KOPT-K1 (cell line): Measurements from ENCODE around the gene GTPBP1.

Experiments used
- H3K27ac ChIP-seq: fragments of 200-600 bp; sonication (generic); 2 replicates; pipeline ENCODE4 v1.5.1; 2016; ENCODE audit warnings: antibody characterized with exemption, mild to moderate bottlenecking, low read depth, low read length; ENCODE audit not compliant: poor library complexity, severe bottlenecking
- H3K36me3 ChIP-seq: fragments of 200-600 bp; sonication (generic); 2 replicates; pipeline ENCODE4 v1.5.1; 2017; ENCODE audit warnings: antibody characterized with exemption, mild to moderate bottlenecking, low read length, moderate library complexity; ENCODE audit not compliant: insufficient read depth
- H3K9me3 ChIP-seq: fragments of 200-600 bp; sonication (generic); 2 replicates; pipeline ENCODE4 v1.5.1; 2017; ENCODE audit warnings: antibody characterized with exemption, low read length, mild to moderate bottlenecking; ENCODE audit not compliant: insufficient read depth, poor library complexity, severe bottlenecking

The GTPBP1 gene

DNA sequence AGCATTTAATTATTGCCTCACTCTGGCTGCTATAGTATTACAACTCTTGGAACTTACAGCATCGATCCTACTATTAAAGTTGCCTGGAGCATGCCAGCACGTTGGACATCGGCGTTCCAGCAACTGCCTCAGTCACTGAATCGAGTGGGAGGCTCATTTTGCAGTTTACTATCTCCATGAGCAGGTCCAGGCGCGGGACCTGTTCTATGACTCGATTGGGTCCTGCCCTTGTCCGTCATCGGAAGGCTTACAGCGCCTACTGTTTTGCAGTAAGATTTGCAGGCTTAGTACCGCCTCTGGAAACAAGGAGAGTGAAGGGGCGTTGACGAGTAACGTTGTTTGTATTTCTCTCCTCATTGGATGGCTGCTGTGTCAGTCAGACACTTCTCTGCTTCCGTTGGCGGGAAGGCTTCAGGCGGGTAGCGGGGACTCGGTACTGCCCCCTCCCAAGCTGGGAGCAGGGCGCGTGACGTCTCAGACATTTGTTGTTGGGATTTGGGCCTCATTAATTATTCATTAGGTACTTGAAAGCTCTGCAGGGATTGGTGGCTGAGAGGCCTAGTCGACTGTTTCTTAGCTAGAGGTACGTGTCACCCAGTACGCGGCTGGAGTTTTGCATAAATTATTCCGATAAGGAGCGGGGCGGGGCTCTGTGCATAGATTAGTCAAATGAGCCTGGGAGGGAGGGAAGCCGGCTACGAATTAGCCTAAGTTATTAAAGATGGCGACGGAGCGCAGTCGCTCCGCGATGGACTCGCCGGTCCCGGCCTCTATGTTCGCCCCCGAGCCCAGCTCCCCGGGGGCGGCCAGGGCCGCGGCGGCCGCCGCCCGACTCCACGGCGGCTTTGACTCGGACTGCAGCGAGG is at the start of gene GTPBP1:
GTPBP1 (plus strand) TSS at position 710 of the 866 bp plus-strand sequence; CDS start at position 722, 12 bp downstream.
- Histone ChIP-seq H3K36me3 (peaks cover 20% of the 10 kb centered on the region), H3K9me3 (no peaks in the 10 kb centered on the region), H3K27ac (peak within 1 kb of the TSS; percentile 60)

DNA sequence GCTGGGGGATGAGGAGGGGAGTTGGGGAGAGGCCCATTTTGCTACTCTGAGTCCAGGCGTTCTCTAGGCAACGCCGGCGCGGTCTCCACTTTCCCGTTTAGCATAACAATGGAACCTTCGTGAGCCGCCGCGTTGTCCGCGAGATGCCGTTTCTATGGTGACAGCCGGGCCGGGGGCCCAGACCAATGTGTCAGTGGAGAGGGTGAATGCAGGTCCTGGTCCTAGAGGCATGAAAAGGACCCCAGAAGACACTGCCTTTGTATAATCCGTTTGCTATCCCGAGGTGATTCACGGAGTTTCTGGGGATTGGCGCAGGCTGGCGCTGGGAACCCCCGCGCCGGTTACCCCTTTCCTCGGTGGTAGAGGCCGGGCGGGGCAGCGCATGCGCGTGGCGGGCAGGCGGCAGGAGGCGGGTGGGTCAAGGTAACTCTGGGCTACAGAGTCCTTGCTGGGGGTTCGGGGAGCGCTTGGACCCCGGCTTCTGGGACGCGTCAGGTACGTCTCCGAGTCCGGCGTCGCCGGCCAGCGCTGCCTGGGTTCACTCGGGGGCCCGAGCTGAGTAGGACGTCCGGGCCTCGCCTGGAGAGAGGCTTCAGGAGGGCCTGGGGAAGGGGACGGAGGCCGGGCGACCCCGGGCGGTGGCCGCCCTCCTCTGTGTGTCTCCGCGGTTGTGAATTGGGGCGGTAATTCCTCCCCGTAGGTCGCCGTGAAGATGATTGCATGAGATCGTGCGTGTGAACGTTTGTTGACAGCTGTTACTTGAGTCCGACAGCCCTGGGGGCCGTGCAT is 49.3 kb upstream of the GTPBP1 start, which contains the start of the genes CBY1 and FAM227A:
CBY1 (plus strand) TSS at position 383 of the 789 bp plus-strand sequence. CDS start 11,417 bp downstream, outside the sequence.
FAM227A (minus strand) TSS at position 137 of the 789 bp plus-strand sequence. CDS start 6,224 bp downstream, outside the sequence.
- no peaks in the 10 kb centered on the region for H3K36me3 ChIP-seq
- H3K27ac ChIP-seq = peak within 1 kb of the TSS; percentile 89
- no peaks in the 10 kb centered on the region for H3K9me3 ChIP-seq

DNA sequence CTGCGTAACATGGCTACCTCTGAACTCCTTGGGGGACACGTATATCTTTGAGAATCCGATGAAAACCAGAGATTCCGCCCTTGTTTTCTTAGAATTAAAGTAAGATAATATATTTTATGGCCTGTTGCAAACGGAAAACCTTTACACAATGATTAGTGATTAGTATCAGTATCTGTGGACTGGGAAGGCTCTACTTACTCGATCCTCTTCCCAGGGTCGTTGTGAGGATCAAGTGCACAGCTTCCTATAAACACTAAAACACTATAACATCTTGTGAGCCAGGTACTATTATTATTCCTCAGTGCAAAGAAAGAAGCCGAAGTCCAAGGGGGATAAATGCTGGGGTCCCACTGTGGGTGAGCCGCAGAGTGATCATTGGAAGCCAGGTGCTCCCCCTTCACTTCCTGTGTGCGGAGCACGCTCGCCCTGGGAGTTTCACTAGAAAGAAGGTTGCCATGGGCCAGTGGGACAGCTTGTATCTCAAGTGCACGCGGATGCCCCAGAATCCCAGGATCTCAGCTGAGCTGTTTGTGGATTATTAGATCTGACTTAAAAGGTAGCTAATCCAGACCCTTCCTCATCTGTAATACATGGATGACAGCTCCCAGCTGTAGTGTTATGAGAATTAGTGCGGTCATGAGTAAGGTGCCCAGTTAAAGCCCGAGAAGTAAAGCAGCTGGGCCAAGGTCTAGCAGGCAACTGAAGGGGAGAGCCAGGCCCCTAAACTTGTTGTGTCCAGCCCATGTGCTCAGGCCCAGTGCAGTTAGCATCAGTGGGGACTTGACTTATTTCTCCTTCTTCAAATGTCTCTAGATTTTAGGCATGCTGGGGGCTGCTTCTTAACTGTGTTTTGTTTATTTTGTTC is 48.5 kb upstream of the GTPBP1 start:
- Histone ChIP-seq H3K36me3 (no peaks in the 10 kb centered on the region), H3K9me3 (no peaks in the 10 kb centered on the region), H3K27ac (peak overlapping the region; percentile 89)

DNA sequence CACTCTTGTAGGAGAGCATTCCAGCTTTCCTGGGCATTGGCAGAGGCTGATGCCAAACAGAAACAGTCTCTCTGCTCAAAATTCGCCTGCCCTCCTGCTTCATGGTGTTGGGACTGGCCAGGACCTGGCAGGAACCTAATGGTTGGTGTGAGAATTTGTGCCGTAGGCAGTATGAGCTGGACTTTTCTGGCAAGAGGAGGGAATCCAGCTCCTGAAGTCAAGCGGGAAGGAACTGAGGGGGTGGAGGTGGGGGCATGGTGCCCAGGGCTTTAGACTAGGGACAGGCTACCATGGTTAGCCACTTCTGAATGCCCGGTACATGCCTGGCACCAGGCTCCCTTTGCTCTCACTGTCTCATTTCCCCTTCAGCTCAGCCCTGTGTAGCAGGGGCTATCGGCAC is 30.9 kb upstream of the GTPBP1 start:
- Histone ChIP-seq H3K9me3 (no peaks in the 10 kb centered on the region), H3K36me3 (peaks cover 26% of the 10 kb centered on the region), H3K27ac (no peak overlapping the region)

DNA sequence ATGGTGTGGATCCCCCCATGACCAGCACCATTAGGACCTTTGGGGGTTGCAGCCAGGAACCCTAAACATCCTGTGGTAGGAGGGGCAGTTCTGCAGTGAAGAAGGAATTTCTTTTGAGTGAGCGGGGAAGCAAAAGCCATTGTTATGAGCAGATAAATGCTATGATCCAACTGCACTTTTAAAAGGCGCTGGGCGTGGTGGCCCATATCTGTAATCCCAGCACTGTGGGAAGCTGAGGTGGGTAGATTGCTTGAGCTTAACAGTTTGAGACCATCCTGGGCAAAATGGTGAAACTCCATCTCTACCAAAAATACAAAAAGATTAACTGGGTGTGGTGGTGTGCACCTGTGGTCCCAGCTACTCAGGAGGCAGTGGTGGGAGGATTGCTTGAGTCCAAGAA is 29.9 kb upstream of the GTPBP1 start:
- Histone ChIP-seq H3K9me3 (no peaks in the 10 kb centered on the region), H3K36me3 (peaks cover 23% of the 10 kb centered on the region), H3K27ac (no peak overlapping the region)

DNA sequence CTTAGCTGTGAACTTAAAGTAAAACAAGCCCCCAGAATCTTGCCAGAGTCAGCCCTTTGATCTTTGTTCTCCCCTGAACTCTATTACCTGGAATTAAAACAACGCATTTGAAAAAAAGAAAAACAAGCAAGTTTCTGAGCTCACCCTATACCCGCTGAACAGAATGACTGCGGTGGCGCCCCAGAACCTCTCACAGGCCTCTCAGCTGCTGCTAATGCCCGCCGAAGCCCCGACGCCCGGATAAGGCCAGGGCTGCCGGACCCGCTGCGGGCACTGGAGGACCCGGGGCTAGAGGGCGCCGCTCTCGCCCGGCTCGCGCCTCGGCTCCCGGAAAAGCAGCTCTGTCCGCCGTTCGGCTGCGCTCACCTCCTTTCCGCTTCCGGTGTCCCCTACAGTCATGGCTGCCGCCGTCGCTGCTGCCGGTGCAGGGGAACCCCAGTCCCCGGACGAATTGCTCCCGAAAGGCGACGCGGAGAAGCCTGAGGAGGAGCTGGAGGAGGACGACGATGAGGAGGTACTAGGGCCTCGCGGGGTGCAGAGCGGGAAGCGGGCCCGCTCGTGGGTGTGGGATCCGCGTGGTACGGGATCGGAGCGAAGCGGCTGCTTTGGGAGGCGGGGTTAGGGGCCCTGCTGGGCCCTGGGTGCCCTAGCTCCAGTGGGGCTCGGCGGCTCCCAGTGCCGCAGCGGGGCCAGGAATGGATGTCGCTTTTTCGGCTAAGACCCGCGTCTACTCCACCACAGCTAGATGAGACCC is 24.0 kb upstream of the GTPBP1 start, which contains the start of gene TOMM22:
TOMM22 (plus strand) TSS at position 376 of the 754 bp plus-strand sequence; CDS start at position 398, 22 bp downstream.
- Histone ChIP-seq H3K27ac (peak within 1 kb of the TSS; percentile 79), H3K9me3 (no peaks in the 10 kb centered on the region), H3K36me3 (peaks cover 37% of the 10 kb centered on the region)

DNA sequence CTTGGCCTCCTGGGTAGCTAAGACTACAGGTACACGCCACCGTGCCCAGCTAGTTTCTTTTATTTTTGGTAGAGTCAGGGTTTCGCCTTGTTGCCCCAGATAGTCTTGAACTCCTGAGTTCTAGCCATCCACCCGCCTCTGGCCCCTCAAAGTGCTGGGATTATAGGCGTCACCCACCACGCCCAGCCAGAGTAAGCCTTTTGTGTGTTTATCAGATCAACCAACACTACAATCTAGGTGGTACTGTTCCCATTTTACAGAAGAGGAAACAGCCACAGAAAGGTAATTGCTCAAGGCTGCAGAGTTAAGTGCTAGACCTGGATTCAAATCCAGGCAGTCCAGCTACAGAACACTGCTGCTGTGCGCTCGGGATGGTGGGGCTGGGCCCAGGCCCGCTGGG is 20.8 kb upstream of the GTPBP1 start:
- H3K36me3 ChIP-seq = peaks cover 68% of the 10 kb centered on the region
- H3K9me3 ChIP-seq = no peaks in the 10 kb centered on the region

DNA sequence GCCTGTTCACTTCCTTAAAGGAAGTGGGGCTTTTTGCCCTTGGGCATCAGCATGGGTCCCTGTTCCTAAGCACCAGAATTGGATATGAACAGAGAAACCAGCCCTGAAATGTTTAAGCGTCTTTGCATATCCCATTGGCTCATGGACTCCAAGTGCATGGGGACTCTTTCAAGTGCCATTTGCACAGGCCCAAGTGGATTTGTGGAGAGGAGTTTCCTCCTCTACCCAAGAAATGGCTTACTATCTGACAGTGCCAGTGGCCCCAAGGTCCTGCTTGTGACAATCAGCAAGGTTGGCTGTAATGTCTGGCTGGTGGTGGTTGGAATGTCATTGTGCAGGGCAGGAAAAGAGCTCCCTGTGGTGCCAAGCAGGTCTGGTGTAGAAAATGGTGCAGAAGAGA is 20.0 kb upstream of the GTPBP1 start:
- Histone ChIP-seq H3K36me3 (peaks cover 77% of the 10 kb centered on the region), H3K9me3 (no peaks in the 10 kb centered on the region)

More for the DNA sequence above, 20.8 kb upstream of the GTPBP1 start:
- no peak overlapping the region for H3K27ac ChIP-seq

DNA sequence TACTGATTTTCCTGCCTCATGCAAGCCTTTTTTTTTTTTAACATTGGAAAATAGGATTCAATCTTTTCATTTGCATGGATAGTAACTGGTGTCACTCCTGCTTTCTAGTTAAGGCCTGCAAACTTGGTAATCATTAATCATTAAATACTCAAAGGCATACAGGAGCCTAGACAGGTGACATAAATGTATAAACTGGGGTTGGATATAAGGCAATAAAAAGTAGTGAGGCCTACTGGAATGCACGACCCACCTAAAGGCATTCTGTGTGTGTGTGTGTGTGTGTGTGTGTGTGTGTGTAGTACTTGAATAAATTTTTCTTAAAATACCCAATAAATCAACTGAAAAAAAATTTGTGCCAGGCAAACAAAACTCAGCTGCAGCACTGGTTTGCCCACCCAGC is 16.1 kb upstream of the GTPBP1 start:
- H3K27ac ChIP-seq = no peak overlapping the region
- H3K9me3 ChIP-seq = no peaks in the 10 kb centered on the region
- peaks cover 98% of the 10 kb centered on the region for H3K36me3 ChIP-seq

More for the DNA sequence above, 20.0 kb upstream of the GTPBP1 start:
- no peak overlapping the region for H3K27ac ChIP-seq

DNA sequence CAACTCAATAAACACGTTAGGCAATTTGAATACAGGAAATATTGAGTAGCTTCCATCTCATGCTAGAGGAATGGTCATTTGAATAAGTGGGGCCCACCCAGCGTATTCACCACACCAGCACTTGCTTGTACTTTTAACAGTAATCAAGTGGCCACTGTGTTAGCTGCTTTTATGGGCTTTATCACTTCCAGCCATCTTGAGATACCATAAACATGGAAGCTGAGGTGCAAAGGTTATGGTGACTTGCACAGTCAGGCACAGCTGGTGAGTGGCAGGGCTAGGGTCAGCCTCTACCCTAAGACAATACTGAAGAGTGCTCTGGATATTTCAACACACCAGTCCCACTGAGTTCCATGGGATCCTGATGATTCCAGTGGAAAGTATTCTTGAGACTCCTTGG is 11.7 kb upstream of the GTPBP1 start:
- no peak overlapping the region for H3K27ac ChIP-seq
- peaks cover 90% of the 10 kb centered on the region for H3K36me3 ChIP-seq

DNA sequence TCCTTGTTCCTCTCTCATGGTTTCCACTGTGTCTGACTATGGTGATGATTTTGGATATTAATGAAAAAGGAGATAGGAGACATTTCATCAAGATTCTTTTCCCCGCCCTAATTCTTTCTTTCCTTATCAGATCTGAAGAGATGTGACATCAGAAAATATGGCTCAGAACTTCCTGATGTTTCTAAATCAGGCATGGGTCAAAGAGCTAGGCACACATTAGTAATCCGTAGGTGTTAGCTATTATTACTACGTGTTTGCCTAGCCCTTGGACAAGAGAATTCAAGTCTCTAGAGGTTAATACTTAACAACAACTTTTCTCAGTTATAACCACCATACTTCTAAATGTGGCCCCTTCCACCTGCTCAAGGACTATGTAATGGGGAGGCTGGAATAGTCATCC is 10.8 kb upstream of the GTPBP1 start:
- Histone ChIP-seq H3K27ac (no peak overlapping the region), H3K9me3 (no peaks in the 10 kb centered on the region), H3K36me3 (peaks cover 81% of the 10 kb centered on the region)

More for the DNA sequence above, 11.7 kb upstream of the GTPBP1 start:
- no peaks in the 10 kb centered on the region for H3K9me3 ChIP-seq

DNA sequence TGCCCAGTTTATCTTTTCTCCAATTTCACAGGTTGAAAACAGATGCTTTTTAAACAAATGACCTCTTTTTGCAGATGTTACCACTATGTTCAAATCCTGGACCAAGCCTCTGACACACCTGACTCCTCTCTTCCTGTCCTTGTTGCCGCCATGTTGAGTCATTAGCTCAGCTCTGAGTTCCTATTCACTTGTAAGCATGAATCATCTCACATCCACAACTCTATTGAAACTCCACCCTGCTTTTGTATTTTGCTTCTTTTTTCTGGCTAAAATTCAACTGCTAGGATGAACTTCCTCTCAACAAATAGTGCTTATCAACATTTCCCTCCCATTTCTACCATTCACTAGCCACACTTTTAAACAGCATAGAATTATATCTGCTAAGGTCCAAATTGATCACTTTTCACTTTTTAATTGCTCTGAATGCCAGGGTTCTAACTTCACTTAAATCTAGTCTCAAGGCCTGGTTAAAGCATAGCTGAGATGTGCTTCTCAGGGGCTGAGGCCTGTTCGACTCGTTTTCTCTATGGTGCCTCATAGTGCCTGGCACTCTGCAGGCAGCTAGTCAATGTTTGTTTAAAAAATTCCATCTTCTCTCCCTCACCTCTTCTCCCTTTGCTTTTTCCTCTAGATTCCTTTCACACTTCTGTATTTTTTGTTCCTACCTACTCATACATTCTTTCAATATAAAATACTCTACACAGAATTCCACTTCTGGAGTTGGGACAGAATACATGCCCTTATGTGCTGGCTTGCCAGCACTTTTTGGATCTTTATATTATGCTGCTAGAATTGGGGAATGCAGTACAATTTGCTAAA is 8.9 kb upstream of the GTPBP1 start:
- Histone ChIP-seq H3K27ac (no peak overlapping the region), H3K9me3 (no peaks in the 10 kb centered on the region), H3K36me3 (peaks cover 62% of the 10 kb centered on the region)

DNA sequence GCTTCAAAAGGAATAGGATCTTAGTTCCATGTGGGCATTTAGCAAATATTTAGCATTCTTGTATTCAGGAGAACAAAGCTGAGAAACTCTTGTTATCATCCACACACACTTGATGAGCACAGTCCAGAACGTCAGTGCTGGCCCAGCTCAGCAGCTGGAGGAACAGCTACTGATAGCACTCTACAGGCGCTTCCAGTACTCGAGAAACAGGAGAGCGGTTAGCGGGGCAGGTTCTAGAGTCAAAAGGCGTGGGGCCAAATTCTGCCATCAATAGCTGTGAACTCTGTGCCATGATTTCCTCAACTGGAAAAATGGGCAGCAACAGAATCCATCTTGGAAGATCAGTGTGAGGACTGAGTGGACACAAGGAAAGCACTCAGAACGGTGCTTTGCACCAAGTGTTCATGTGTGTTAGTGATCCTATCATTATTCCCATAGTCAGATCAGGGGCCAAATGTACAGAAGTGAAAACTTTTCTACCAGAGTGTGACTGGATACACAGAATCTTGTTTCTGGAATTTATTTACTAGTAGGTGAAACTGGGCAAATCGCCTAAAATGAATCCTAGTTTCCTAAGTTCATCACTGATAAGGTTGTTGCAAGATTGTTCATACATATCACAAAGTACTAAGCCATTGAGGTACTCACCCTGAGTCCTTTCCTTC is 8.2 kb upstream of the GTPBP1 start:
- no peak overlapping the region for H3K27ac ChIP-seq

More for the DNA sequence above, 8.2 kb upstream of the GTPBP1 start:
- Histone ChIP-seq H3K36me3 (peaks cover 55% of the 10 kb centered on the region; the same call in 1 of the 2 replicates), H3K9me3 (no peaks in the 10 kb centered on the region)
